CD4-positive, alpha-beta T cell treated with Interferon gamma for 1 hour (primary cell): ENCODE data around the gene GNPTAB.
"Not testable (repeated sequence)": the region's sequence is repeated elsewhere in the genome, so short reads cannot be mapped to it uniquely, and the experiment has no call there.

Experiments
- DNase-seq: peaks from one replicate; pipeline ENCODE4 v3.0.0-alpha.2; 2020

GNPTAB gene

GRCh38 chr12:101767537-101767936, 63.2 kb downstream of the GNPTAB start:
- no peak for DNase-seq

- DNase-seq: no peak
Observed at GRCh38 chr12:101764051-101764792, 66.5 kb downstream of the GNPTAB start.

- no peak for DNase-seq
Observed at GRCh38 chr12:101763246-101763931, 67.4 kb downstream of the GNPTAB start.

- DNase-seq: no peak
Observed at GRCh38 chr12:101761781-101762180, 69.0 kb downstream of the GNPTAB start.

DNA sequence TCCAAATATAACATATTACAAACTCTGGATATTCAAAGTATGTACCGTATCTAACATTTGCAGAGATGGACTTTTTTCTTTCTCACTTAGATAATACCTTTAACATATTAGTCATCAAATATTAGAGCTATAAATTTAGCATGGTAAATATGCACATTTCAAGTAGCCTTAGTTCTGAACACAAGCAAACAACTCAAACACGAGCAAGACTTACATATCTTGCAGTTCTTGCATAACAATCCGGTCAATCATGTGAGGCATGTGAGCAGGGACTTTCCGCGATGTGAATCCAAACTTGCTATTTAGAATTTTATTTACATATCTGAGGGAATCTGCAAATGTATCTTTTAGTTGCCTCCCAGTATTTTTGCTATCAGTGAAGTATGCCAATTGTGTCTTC, 69.4 kb downstream of the GNPTAB start:
- DNase-seq: no peak

DNA sequence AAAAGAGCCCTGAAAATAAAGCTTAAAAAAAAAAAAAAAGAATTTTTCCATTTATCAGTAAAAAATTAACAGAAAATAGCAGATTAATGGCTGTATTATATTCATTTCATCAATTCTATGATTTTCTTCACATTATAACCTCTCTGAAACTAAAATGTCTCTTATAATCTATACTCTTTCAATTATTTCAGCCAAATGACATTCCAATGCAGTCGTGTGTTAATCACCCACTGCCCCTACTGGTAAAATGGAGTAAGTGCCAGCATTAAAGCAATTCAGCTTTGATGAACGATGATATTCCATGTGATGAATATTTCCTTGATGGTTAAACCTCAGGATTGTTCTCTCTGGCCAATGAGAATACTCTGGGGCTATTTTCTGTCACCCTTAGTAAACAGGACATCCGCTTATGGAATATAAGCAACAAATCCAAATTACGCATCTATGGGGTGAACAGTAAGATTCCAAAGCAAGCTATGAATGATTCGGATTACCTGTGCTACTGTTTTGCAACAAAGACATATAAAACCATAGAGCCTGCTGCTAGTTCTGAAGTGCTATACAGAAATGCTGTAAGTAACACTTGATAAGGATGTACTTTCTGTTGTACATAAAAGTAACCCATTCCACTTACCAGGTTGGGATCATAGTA, 71.2 kb downstream of the GNPTAB start:
- DNase-seq: no peak

- DNase-seq: no peak
Observed at GRCh38 chr12:101750152-101750551, 80.6 kb downstream of the GNPTAB start.

- DNase-seq: no peak
Observed at GRCh38 chr12:101749657-101750056, 81.1 kb downstream of the GNPTAB start.

DNA sequence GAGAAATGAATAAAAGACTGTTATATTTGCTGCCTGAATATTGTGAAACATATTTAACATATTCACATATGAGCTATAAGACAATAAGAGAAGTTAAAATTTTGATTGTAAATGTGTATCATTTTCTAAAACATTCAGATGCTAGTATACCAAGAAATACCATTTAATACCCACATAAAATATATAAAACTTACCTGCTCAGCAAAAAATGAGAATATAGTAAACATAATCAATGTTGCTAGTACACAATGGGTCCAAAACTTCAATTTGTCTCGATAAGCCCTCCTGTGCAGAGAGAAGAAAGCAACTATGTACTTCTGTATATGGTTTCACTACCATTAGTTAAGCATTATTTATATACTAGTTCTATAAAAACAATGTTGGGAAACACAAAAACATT, 81.9 kb downstream of the GNPTAB start:
- no peak for DNase-seq

GRCh38 chr12:101747697-101748096, 83.1 kb downstream of the GNPTAB start:
- no peak for DNase-seq

DNA sequence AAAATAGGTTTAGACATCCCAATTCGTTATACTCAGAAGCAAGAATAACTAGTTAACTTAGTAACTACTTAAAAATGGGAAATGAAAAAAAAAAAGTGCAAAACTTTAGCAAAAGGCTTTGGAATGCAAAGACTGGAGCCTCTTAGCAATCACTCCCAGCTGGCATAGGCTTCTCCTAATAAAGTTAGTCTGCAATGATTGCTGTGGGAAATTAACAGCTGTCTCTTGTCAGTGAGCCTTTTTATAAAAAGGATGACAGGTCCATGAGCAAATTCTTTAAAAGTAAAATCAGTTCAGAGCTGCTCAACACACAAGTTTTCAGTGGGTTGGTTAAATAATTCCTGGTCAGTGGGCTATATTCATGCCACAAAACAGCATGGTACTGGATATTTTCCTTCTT, 84.1 kb downstream of the GNPTAB start:
- no peak for DNase-seq

- no peak for DNase-seq
Observed at GRCh38 chr12:101746196-101746595, 84.6 kb downstream of the GNPTAB start.

DNA sequence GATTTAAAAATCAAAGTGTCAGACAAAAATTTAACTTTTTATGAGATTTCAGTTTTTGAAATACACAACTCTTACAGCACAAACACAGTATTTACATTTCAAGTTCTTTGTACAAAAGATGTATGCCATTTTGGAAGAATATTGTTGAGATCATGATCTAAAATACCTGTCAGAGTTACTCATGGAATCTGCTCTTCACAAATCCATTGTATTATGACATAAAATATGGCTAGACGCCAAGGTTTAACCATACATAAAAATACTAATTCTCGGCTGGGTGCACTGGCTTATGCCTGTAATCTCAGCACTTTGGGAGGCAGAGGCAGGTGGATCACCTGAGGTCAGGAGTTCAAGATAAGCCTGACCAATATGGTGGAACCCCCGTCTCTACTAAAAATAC, 85.3 kb downstream of the GNPTAB start:
- no peak for DNase-seq

DNA sequence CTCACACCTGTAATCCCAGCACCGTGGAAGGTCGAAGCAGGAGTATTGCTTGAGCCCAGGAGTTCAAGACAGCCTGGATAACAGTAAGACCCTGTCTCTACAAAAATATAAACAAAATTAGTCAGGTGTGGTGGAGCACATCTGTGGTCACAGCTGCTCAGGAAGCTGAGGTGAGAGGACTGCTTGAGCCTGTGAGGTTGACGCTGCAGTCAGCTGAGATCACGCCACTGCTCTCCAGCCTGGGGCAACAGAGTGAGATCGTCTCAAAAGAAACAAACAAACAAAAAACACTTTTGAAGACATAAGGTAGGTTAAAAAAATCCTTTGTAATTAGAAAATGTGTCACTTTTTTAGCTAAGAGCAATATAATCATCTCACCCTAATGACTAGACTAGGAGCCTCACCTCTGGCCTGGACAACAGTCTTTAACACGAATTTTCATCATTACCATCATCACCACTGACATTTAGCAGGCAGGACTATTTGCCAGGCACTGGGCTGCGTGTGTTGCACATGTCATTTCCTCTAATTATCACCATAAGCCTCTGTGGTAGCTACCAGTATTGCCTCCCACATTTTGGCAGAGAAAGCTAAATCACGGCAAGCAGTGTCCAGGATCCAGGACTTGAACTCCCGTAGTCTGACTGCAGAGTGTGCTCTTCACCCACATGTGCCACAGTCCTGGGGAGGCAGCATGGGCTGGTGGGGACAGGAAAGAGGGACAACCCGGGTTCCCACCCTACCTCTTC, 86.9 kb downstream of the GNPTAB start:
- peak; percentile 83 for DNase-seq

DNA sequence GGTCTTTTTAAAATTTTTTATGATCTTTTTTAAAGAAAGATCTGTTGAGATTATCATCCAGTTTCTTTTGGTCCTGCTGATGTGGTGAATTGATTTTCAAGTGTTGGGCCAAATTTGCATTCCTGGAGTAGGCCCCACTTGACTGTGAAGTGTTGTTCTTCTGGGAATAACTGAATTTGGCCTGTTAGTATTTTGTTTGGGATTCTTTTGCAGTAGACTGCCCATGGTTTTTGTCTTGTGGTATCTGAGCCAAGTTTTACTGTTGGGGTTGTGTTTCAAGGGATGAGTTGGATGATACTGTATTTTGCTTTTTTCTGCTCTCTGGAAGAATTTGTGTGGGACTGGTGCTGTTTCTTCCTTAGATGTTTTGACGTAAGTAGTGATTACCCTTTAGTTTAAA, 87.5 kb downstream of the GNPTAB start:
- no peak for DNase-seq

DNA sequence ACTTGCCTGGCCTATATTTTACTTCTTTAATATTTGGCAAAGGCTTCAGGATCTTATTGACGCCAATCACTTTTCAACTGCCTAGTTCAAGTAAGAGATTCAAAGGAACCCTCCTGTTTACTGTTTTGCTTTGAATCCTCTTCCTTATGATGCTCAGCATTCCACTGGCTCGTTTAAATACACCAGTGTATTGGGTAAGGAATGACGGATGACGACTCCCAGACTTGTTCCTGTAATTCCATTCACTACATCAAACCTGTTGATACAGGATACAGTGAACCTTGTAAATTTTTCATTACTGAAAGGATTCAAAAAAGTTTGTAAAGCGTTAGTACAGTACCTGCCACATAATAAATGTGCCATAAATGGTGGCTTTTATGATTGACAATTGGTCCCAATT, 89.8 kb downstream of the GNPTAB start:
- DNase-seq: no peak

DNA sequence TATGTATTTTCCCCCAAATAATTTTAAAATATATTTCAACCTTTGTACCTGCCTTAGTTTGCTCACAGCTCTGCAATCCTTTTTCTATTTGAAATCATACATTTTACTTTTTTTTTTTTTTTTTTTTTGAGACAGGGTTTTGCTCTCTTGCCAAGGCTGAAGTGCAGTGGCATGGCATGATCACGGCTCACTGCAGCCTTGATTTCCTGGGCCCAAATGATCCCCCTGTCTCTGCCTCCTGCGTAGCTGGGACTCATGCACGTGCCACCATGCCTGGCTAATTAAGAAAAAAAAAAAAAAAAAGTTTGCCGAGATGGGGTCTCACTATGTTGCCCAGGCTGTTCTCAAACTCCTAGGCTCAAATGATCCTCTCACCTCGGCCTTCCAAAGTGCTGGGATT, 90.2 kb downstream of the GNPTAB start:
- no peak for DNase-seq

- DNase-seq: no peak
Observed at GRCh38 chr12:101738920-101739665, 91.7 kb downstream of the GNPTAB start, which contains the start of gene SYCP3. SYCP3 (minus strand) TSS chr12:101739462; CDS start chr12:101737935, 1,527 bp downstream.

DNA sequence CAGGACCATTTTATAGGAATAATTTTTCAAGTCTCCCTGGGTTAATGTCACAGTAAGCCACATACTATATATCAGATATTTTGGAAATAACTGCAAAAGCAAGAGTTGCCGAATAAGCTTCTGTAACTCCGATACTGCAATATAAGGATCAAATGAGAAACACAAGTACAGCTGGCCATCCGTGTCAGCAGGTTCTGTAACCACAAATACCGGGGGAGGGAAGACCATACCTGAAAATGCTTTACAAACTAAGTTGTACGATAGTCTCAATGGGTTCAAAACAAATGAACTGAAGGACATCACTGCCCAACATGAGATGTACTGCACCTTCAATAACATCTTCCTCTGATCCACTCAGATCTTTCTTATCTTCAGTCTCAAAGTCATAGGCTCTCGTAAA, 93.3 kb downstream of the GNPTAB start:
- DNase-seq: no peak

DNA sequence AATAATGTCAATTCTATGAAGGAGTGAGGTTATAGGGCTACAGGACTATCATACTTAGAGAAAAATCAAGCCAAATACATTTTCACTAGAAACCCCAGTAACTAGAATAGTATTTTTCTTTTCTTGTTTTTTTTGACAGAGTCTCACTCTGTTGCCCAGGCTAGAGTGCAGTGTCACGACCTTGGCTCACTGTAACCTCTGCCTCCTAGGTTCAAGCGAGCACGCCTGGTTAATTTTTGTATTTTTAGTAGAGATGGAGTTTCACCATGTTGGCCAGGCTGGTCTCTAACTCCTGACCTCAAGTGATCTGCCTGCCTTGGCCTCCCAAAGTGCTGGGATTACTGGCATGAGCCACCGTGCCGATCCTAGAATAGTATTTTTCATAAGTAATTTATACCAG, 96.3 kb downstream of the GNPTAB start:
- not testable (repeated sequence) for DNase-seq

DNA sequence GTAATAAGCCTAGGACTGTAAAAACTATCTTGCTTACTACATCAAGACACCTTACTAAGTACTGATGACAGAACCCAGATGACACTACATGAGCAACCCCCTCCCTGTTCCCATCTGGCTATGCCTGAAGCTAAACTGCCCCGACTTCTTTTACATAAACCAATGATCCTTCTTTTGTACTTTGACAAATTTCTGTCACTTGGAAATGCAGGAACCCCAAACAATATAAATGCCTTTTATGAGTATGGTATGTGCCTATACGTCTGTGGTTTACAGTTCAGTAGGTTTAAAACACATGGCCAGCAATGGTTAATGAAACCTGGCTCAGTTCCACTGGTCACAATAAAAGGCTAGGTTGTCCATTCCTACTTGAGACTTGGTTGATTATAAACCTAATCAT, 97.6 kb downstream of the GNPTAB start:
- no peak for DNase-seq

DNA sequence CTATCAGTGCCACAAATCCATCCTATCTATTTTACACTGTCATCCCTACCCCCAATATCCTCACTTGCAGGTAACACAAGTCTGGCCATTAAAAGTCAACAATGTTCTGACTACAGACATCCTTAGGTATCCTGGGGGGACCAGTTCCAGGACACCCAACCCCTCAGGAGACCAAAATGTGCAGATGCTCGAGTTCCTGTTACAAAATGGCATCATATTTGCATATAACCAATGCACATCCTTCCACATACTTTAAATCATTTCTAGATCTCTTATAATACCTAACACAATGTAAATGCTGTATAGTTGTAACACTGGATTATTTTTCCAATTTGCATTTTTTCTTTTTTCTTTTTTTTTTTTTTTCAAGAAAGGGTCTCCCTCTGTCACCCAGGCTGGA, 98.4 kb downstream of the GNPTAB start:
- DNase-seq: no peak

- no peak for DNase-seq
Observed at GRCh38 chr12:101729842-101730241, 100.9 kb downstream of the GNPTAB start.
